ENCODE measurements around the gene MINPP1. TPM values are rescaled to one million over a fixed set of nuclear protein-coding genes. Genes with fewer than 3 reads are reported as not detected.

MINPP1 gene
- polyA plus RNA-seq, 1 of the 3 experiments (the other 2 are of a cell fraction), result 23.7 TPM

DNA sequence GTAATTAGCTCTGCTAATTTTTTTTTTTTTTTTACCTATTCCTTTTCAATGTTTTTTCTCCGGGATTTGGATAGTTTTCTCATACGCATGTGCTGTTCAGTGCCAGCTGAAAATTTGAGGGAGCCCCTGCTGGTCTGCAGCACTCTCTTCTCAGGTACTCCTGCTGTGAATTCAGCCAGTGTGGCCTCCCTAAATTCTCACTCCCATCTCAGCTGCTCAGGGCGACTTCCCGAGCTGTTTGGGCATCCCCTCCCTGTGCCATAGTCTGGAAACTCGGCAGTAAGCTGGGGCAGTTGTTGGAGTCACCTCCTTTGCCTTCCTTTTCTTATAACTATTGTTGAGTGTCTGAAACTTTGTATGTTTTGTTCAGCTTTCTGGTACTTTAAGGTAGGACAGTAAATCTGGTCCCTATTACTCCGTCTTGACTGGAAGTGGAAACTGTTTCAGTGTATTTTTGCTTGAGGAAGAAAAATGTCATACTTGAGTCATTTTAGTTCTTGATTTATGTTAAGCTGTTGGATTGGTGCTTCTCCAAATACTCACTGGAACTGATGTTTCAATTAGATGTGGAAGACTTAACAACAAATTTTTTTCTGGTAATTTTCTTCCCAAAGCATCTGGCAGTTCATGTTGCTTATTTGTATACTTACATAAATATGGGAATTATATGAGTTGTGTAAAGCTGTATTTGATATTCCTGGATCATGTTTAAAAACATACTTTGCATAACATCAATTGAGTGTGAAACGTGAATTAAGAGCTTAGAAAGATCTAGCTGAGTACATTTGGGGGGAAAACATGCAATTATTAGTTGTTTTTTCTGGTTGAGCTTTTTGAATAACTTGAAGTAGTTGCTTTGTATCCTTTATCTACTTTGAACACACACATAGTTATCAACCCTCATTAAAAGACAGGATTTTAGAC lies 33.7 kb downstream of the MINPP1 start:
- H3K79me2 ChIP-seq (ENCODE audit: insufficient read depth), result peaks cover 6% of the 10 kb centered on the region; the same call in 1 of the 2 replicates
- 88% methylated on average over 7 of the region's 7 CpGs for WGBS (ENCODE audit: low lambda C conversion rate)
- H4K20me1 ChIP-seq (ENCODE audit: insufficient read depth), result no peaks in the 10 kb centered on the region
- no peak for DNase-seq
- TF ChIP-seq, protein P1, sequence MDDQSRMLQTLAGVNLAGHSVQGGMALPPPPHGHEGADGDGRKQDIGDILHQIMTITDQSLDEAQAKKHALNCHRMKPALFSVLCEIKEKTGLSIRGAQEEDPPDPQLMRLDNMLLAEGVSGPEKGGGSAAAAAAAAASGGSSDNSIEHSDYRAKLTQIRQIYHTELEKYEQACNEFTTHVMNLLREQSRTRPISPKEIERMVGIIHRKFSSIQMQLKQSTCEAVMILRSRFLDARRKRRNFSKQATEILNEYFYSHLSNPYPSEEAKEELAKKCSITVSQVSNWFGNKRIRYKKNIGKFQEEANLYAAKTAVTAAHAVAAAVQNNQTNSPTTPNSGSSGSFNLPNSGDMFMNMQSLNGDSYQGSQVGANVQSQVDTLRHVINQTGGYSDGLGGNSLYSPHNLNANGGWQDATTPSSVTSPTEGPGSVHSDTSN (IDR thresholded peaks at IDR 0.05), result 0 out of 2 replicates have a peak, but pooled peaks have one; percentile 47
- no peak for TF ChIP-seq TCF12 (IDR thresholded peaks at IDR 0.05)
- TF ChIP-seq FOSL2 (IDR thresholded peaks at IDR 0.05; ENCODE audit: borderline replicate concordance, low read depth), result peak; percentile 4; the same call in 1 of the 2 replicates
- peaks cover 11 to 22% of the 10 kb centered on the region in 2 experiments for H3K36me3 ChIP-seq (replicated peaks in 1 of 2; ENCODE audit: control insufficient read depth in 1 of 2, insufficient read depth in 2 of 2, low read length in 1 of 2)
- no peaks in the 10 kb centered on the region for H3K9me2 ChIP-seq
- H3K4me3 ChIP-seq (ENCODE audit: low read depth in 2 of 2, low read length in 1 of 2), result no peak overlapping the region
- peak overlapping the region; percentile 51; the same call in 1 of the 2 replicates for H3K4me2 ChIP-seq
- ChIA-PET POLR2A (no interaction called here), CTCF (interaction anchor here (0.8 to 1.2 kb wide), 3 partner anchors 9 to 22 kb away, joined by 3 to 5 read pairs (median 3); no protein-coding TSS in a partner anchor)
- H2AFZ ChIP-seq (ENCODE audit: low read depth), result no peak overlapping the region
- H3K9me3 ChIP-seq, result no peaks in the 10 kb centered on the region
- peaks cover 0 to 28% of the 10 kb centered on the region in 2 experiments; a peak in 3 of 4 replicates for H3K4me1 ChIP-seq (ENCODE audit: control insufficient read depth in 1 of 2, insufficient read depth in 2 of 2, low read depth in 1 of 2, low read length in 1 of 2)
- no peak overlapping the region for H3K9ac ChIP-seq
- no peaks in the 10 kb centered on the region for H3F3A ChIP-seq (replicated peaks; ENCODE audit: insufficient read depth)
- H3K27ac ChIP-seq (ENCODE audit: low read depth in 2 of 2, low read length in 1 of 2), result peak overlapping the region in 1 of 2 experiments; percentile 27; a peak in 2 of 4 replicates
- no peaks in the 10 kb centered on the region for H3K27me3 ChIP-seq (ENCODE audit: insufficient read depth)

DNA sequence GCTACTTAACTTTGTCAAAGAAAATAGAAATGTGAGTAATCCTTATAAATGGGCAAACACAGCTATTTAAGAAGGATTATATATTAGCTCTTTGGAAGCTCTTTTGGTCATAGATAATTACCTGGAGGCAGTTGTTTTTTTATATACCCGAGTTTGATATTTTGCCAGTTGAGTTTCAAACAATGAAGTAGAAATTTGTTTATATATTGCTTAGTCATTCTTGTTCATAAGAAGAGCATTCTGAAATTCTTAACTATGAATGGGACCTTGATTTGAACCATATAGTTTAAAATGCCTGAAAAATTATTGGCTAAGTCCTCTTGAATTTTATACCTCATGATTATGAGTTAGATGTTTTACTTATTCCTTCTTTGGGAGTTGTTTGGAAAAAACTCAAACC lies 36.4 kb downstream of the MINPP1 start:
- H3K4me3 ChIP-seq (ENCODE audit: low read depth in 2 of 2, low read length in 1 of 2), result no peak overlapping the region
- H3K9me2 ChIP-seq, result no peaks in the 10 kb centered on the region
- ChIA-PET POLR2A (no interaction called here), CTCF (interaction anchor here (1.0 kb wide), 1 partner anchor 194 kb away, joined by 3 read pairs; no protein-coding TSS in a partner anchor)
- H3K4me1 ChIP-seq (ENCODE audit: control insufficient read depth in 1 of 2, insufficient read depth in 2 of 2, low read depth in 1 of 2, low read length in 1 of 2), result peaks cover 0 to 28% of the 10 kb centered on the region in 2 experiments; a peak in 3 of 4 replicates
- DNase-seq, result no peak
- H3K79me2 ChIP-seq (ENCODE audit: insufficient read depth), result peaks cover 4% of the 10 kb centered on the region; the same call in 1 of the 2 replicates
- 41% methylated on average over 1 of the region's 1 CpG for WGBS (ENCODE audit: low lambda C conversion rate)
- H4K20me1 ChIP-seq (ENCODE audit: insufficient read depth), result no peaks in the 10 kb centered on the region
- peaks cover 0 to 14% of the 10 kb centered on the region in 2 experiments for H3K36me3 ChIP-seq (replicated peaks in 1 of 2; ENCODE audit: control insufficient read depth in 1 of 2, insufficient read depth in 2 of 2, low read length in 1 of 2)
- no peak for TF ChIP-seq EP300 (IDR thresholded peaks at IDR 0.05; ENCODE audit: borderline replicate concordance in 1 of 2, low read depth in 1 of 2, low read length in 1 of 2)
- H3K9me3 ChIP-seq, result no peaks in the 10 kb centered on the region
- H3K4me2 ChIP-seq, result no peak overlapping the region
- H3F3A ChIP-seq (replicated peaks; ENCODE audit: insufficient read depth), result peaks cover 3% of the 10 kb centered on the region
- no peak overlapping the region for H3K9ac ChIP-seq
- H3K27ac ChIP-seq (ENCODE audit: low read depth in 2 of 2, low read length in 1 of 2), result peak overlapping the region in 1 of 2 experiments; percentile 63; a peak in 2 of 4 replicates
- no peak overlapping the region for H2AFZ ChIP-seq (ENCODE audit: low read depth)
- no peaks in the 10 kb centered on the region for H3K27me3 ChIP-seq (ENCODE audit: insufficient read depth)

DNA sequence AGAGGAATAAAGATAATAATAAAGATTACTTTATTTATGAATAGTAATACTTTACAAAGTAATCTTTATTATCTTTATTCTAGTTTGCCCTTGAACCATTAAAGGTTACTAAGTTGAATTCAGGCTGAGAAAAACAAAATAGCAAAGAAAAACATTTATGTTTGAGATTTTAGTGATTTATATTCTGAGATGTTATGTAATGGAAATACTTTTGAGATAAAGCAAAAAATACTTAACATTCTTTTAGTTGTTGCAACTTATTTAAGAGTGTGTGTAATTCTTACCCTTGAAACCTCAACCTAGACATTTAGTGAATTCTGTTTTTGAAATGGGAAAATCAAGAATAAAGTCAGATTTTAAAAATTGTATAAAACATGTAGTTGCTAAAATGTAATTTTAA lies 40.0 kb downstream of the MINPP1 start:
- Histone ChIP-seq H3K4me2 (no peak overlapping the region), H3F3A (replicated peaks; ENCODE audit: insufficient read depth) (peaks cover 16% of the 10 kb centered on the region), H3K4me1 (ENCODE audit: control insufficient read depth in 1 of 2, insufficient read depth in 2 of 2, low read depth in 1 of 2, low read length in 1 of 2) (peaks cover 0 to 22% of the 10 kb centered on the region in 2 experiments; a peak in 2 of 4 replicates), H3K27ac (ENCODE audit: low read depth in 2 of 2, low read length in 1 of 2) (peak overlapping the region in 1 of 2 experiments; percentile 10; a peak in 2 of 4 replicates), H3K4me3 (ENCODE audit: low read depth in 2 of 2, low read length in 1 of 2) (no peak overlapping the region), H3K36me3 (replicated peaks in 1 of 2; ENCODE audit: control insufficient read depth in 1 of 2, insufficient read depth in 2 of 2, low read length in 1 of 2) (peaks cover 0 to 14% of the 10 kb centered on the region in 2 experiments), H3K9ac (no peak overlapping the region), H3K79me2 (ENCODE audit: insufficient read depth) (peaks cover 9% of the 10 kb centered on the region; the same call in 1 of the 2 replicates), H2AFZ (ENCODE audit: low read depth) (no peak overlapping the region), H4K20me1 (ENCODE audit: insufficient read depth) (no peaks in the 10 kb centered on the region), H3K9me3 (no peaks in the 10 kb centered on the region), H3K9me2 (no peaks in the 10 kb centered on the region), H3K27me3 (ENCODE audit: insufficient read depth) (no peaks in the 10 kb centered on the region)
- POLR2A ChIA-PET, result no interaction called here
- CTCF ChIA-PET, result no interaction called here
- DNase-seq, result no peak
- TF ChIP-seq MEF2A (IDR thresholded peaks at IDR 0.05; ENCODE audit: borderline replicate concordance, low read depth) (no peak), JUND (IDR thresholded peaks at IDR 0.05) (0 out of 2 replicates have a peak, but pooled peaks have one; percentile 3)

All from SK-N-SH (cell line).